NCI-H510A (cell line): Measurements from ENCODE around the gene PLCB1.

Experiments
- DNase-seq: peaks from one replicate; lab custom pipeline; 2025; lab: John Stamatoyannopoulos, UW

PLCB1 gene

DNA sequence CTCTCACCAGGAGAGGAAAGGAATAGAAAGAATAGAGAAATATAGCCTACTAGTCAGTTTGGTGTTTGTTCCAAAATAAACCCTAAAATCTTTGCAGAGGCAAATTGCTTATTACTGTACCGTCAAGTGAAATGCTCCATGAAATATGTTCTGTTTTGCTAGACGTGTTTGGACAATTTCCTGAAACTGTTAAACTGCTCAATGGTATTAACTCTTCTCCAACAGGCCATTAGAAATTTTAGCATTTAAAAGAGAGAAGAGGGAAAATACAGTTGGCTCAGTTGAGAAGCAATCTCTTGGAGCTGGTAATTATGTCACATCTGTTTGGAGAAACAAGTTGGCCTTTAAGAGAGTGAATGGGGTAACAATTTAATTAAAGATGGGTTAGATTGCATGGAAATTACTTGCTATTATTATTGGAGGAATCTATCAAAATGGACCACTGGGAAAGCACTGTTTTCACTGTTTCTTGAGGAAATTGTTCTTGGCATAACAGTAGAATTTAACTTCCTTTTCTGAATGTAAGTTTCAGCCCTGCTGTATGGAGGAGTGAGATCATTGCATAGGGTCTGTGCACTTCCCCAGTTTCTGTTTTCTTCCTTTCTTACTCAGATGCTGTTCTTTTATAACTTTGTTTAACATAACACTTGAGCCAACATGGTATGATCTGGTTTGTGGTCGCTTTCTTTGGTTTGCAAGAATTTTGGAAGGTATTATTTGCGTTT is 373.6 kb downstream of the PLCB1 start:
- DNase-seq = no peak

DNA sequence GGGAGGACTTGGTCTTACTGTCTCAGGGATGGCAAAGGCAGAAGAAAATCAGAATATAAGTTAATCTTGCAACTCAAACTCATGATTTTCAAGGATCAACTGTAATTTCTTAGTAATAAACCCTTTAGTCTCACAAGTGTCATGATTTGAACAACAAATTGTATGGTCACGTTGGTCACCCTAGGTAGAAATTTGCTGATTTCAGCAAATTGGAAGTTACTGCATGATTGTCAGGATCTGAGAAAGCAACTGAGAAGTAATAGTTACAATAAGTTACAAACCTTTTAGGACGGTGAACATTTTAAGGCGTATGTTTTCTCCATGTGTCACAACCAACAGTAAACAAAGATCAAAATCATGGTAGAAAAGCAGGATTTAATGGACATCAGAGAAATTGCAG is 375.2 kb downstream of the PLCB1 start:
- DNase-seq = no peak

GRCh38 chr20:8509809-8510208 is 377.7 kb downstream of the PLCB1 start:
- no peak for DNase-seq

DNA sequence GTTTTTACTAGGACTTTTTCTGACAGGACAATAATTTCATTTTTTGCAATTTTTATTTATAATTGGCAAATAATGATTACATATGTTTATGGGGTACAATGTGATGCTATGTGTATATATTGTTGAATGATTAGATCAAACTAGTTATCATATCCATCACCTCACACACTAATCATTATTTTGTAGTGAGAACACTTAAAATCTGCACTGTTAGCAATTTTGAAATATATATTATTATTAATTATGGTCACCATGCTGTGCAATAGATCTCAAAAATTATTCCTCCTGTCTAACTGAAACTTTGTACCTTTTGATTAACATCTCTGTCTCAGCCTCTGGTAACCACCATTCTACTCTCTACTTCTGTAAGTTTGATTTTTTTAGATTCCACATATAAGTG is 378.7 kb downstream of the PLCB1 start:
- DNase-seq = no peak

- DNase-seq = no peak
These were observed 379.9 kb downstream of the PLCB1 start for GRCh38 chr20:8512003-8512402.

DNA sequence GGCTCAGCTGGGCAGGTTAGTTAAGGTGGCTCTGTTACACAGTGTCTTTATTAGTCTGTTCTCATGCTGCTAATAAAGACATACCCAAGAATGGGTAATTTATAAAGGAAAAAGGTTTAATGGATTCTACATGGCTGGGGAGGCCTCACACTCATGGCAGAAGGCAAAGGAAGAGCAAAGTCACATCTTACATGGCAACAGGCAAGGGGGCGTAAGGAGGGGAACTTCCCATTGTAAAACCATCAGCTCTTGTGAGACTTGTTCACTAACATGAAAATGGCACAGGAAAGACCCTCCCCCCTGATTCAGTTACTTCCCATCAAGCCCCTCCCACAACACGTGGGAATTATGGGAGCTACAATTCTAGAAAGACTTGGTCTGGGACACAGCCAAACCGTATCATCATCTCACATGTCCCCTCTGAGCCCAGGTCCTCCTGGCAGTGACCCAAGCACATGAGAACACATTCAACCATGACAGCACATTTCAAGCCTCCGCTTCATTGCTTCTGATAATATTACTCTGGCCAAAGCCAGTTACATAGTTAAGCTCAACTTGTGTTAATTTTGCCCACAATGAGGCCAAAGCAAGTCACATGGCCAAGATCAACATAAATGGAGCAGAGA is 383.9 kb downstream of the PLCB1 start:
- DNase-seq = no peak

GRCh38 chr20:8518878-8519277 is 386.8 kb downstream of the PLCB1 start:
- no peak for DNase-seq

GRCh38 chr20:8519887-8520286 is 387.8 kb downstream of the PLCB1 start:
- no peak for DNase-seq

GRCh38 chr20:8522168-8522567 is 390.1 kb downstream of the PLCB1 start:
- DNase-seq = no peak

DNA sequence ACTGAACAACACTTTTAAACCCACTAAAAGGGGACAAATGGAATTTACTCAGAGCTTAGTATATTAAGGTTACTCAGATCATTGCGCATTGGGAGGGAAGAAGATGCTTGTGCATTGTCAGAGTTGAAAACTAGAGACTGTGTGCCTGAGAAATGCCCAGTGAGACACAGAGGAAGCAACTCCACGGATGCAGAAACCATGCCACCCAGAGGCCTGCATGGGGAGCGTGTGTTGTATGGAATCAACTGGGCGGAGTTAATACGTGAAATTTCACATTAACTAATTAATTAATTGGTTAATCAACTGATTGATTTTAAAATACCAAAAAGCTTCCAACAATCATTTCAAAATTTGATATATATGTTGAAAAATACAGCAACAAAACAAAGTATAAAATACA is 391.6 kb downstream of the PLCB1 start:
- DNase-seq = no peak

DNA sequence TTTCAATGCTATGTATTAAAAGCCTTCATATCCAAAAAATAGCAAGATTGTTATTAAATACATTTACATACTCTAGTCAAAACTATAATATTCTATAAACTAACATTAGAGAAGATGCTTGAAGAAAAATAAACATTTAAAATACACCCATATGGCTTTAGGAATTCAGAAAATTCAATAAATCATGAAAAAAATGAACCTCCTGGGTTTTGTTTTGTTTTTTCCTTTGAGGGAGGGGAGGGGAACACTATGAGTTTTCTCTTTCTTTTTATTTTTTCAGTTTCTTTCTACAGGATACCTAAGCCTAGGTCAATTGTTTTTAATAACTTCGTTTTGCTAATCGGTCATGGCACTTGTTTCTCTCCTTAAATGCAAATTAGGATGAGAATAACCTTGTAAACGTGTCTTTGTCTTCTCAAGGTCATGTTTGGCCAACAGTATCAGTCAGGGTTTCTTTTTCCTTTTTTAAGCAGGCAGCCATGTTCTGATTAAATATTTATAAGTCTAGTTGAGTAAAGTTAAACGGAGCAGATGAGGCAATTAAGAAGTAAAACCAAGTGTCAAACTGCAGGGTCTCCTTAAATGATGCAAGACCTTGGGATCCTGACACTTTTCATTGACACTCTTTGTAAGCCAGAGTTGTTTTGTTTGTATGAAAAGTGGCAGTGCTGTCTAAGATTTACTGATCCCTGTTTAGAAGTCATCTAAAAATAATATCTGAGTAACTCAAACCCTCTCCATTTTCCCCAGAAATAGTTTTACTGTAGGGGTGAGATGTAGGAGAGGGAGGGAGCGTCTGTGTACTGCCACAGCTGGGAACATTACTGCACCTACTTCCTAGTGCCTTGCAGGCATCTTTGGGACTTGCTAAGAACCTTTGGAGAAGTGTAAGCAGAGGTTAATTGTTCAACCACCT is 392.3 kb downstream of the PLCB1 start:
- no peak for DNase-seq

DNA sequence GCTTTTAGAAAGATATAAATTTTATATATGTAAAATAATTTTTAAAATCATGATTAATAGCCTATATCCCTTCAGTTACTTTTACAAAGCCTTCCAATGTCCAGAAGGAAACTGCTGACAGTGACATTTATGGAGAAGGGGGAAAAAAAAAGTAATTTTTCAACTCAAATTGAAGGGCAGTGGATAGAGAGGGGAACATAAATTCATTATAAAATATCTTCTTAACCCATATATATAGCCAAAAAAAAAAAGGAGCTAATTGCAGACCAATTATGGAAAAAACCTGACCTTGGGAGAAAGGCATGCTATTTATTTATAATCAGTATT is 392.9 kb downstream of the PLCB1 start:
- no peak for DNase-seq

DNA sequence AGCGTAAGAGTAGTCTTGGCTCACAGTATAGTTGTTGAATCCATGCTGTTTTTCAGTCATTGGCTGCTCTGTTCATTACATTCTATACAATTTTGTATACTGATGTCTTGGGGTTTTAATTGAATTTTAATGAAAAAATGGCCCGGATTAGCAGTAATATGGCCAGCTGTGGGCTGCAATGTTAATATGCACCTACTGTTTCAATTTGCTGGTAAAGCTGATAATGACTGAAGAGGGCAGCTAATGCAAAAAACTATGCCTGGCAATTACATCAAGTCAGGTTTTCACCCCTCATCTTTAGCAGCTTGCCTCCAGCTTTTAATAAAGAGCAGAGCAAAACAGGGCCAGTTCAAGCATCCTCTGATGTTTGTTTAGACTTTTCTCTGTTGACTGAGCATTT is 394.5 kb downstream of the PLCB1 start:
- no peak for DNase-seq

GRCh38 chr20:8527998-8528723 is 396.1 kb downstream of the PLCB1 start:
- no peak for DNase-seq

DNA sequence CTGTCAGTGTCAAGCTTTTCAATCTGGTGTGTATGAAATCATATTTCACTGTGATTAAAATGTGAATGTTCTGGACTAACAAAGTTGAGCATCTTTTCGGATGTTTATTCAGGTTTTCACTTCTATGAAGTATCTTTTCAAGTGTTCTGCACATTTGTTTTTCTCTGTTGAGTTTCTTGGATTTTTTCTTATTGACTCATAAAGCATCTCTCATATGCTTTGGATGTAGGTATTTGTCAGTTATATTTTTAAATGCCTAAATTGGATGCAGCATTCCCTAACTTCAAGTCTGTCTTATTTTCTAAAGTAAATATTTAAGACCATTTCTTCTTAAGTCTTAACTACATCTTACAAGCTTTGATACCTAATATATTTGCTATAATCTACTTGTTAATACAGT is 398.0 kb downstream of the PLCB1 start:
- no peak for DNase-seq

DNA sequence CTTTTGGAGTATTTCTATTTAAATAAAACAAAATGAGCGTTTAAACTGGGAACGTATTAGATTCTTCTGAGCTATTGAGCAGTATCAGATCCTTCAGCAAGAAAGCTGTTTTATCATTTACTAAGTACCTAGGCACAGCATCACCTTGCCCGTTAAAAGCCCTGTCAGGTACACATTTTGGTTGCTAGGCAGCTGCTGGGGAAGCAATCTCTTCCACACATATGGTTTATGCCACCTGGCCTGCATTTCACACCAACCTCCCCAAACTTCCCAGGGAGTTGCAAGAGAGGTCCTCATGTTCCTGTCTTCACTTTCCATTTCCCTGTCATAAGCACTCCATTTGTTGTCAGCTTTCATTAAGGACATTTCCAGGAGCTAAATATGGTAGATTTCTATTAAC is 400.1 kb downstream of the PLCB1 start:
- DNase-seq = no peak

DNA sequence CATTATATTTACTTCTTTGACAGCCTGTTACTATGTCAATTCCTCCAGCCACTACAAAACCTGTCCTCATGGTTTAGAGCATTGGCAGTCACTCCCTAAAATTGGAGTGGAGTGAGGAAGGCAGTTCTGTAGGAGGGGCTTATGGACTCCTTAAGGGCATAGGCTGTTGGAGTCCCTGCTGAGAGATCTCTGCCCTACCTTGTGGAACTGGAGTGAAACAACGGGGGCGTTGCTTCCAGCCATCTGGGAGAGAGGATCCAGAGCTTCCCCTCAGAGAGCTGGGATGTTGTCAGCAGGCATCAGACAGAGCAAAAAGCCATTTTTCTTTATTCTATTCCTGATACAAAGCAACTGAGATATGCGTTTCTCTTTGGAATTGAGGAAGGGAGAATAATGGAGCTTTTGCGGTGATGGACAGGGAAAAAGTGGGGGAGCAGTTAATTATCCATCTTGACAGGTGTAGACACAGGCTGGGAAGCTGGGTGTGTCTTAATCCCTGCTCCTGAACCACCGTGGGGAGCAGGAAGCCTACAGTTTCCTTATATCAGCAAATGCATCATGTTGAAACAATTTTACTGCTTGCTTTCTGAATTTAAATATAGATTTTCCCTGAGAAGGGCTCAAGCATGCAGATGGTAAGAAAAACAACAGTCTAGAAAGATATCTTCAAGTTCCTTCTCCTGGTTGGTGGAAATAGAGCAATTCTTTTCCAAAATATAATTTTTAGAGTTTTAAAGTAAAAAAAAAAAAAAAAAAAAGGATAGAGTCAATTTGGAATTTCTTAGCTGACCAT is 402.5 kb downstream of the PLCB1 start:
- no peak for DNase-seq

GRCh38 chr20:8535403-8536261 is 403.6 kb downstream of the PLCB1 start:
- no peak for DNase-seq

GRCh38 chr20:8536262-8536618 is 404.2 kb downstream of the PLCB1 start:
- no peak for DNase-seq

GRCh38 chr20:8540466-8540865 is 408.4 kb downstream of the PLCB1 start:
- DNase-seq = no peak

DNA sequence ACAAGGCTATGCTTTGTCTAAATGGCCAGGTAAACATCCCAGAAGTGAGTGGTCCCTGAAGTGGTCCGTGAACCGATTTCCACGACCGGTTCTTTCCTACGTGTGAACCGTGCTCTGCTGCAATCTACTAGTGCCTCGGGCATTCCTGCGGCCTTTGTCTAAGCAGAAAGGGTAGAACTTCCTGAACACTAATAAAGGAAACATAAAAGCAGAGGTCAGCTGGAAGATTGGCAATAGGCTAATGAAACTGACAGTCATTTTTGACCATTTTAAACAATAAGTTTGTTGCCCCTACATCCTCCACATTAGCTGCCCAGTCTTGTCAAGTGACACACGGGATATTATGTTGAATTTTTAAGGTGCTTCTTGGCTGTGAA is 410.0 kb downstream of the PLCB1 start:
- no peak for DNase-seq
